Smooth muscle cell (in vitro differentiated cells): ENCODE results near the gene A1BG. TPM values are rescaled to one million over a fixed set of nuclear protein-coding genes. Genes with fewer than 3 reads are reported as not detected.

Experiments
- DNase-seq: peaks from one replicate; lab custom pipeline; 2025; ENCODE audit not compliant: unreplicated experiment; lab: John Stamatoyannopoulos, UW
- H2AFZ ChIP-seq: fragments of 200-600 bp; sonication (generic); 2 replicates; pipeline ENCODE4 v1.6.0; 2016; ENCODE audit warnings: antibody characterized with exemption, low read depth, mild to moderate bottlenecking
- H3F3A ChIP-seq: fragments of 200-600 bp; sonication (generic); 2 replicates; pipeline ENCODE4 v1.6.0; 2017; ENCODE audit warnings: antibody characterized with exemption, low read depth
- H3K27ac ChIP-seq: fragments of 200-600 bp; sonication (generic); 2 replicates; pipeline ENCODE4 v1.5.1; 2016; ENCODE audit warnings: low read depth, mild to moderate bottlenecking
- H3K27me3 ChIP-seq: fragments of 200-600 bp; sonication (generic); 2 replicates; pipeline ENCODE4 v1.6.1; 2016; ENCODE audit warnings: low read depth, mild to moderate bottlenecking
- H3K36me3 ChIP-seq: fragments of 200-600 bp; sonication (generic); 2 replicates; pipeline ENCODE4 v1.5.1; 2016; ENCODE audit warnings: low read depth
- H3K4me1 ChIP-seq: fragments of 200-600 bp; sonication (generic); 2 replicates; pipeline ENCODE4 v1.5.1; 2016; ENCODE audit warnings: low read depth
- H3K4me2 ChIP-seq: fragments of 200-600 bp; sonication (generic); 2 replicates; pipeline ENCODE4 v1.6.0; 2016; ENCODE audit warnings: mild to moderate bottlenecking
- H3K4me3 ChIP-seq: fragments of 200-600 bp; sonication (generic); 2 replicates; pipeline ENCODE4 v1.5.1; 2016; ENCODE audit warnings: mild to moderate bottlenecking
- H3K79me2 ChIP-seq: fragments of 200-600 bp; sonication (generic); 2 replicates; pipeline ENCODE4 v1.6.0; 2016; ENCODE audit warnings: low read depth, mild to moderate bottlenecking
- H3K9ac ChIP-seq: fragments of 200-600 bp; sonication (generic); 2 replicates; pipeline ENCODE4 v1.6.0; 2016; ENCODE audit warnings: low read depth
- H3K9me3 ChIP-seq: fragments of 200-600 bp; sonication (generic); replicated peaks from 2 replicates; pipeline ENCODE4 v1.5.1; 2016; ENCODE audit warnings: low read depth
- H4K20me1 ChIP-seq: fragments of 200-600 bp; sonication (generic); 2 replicates; pipeline ENCODE4 v1.6.0; 2016; ENCODE audit warnings: low read depth
- CTCF ChIP-seq: fragments of 200-600 bp; sonication (generic); IDR thresholded peaks from 2 replicates; pipeline ENCODE4 v1.5.1; 2017; ENCODE audit warnings: borderline replicate concordance, mild to moderate bottlenecking, antibody characterized with exemption; ENCODE audit not compliant: insufficient read depth, poor library complexity, severe bottlenecking
- WGBS: methylation state at CpG from one replicate; pipeline ENCODE4 v1.1.7; 2016; ENCODE audit warnings: low lambda C conversion rate; 5-methylcytosine and 5-hydroxymethylcytosine counted together
- polyA plus RNA-seq: library from polyadenylated mRNA; unstranded; fragments of >200 nt; fragmentation: Nextera tagmentation; extraction: Ambion mirVana; gene quantifications from 2 replicates; pipeline ENCODE4 v1.2.1, GENCODE V29; 2016
- total RNA-seq: library from RNA; depleted of rRNA; stranded (reverse); fragments of >200 nt; gene quantifications from 2 replicates; pipeline ENCODE4 v1.2.3, GENCODE V29; 2014

Gene A1BG
- total and polyA plus RNA-seq, 2 experiments from 2014 or later, result 77.8 to 133 TPM

GRCh38 chr19:58397533-58398037 is 44.3 kb upstream of the A1BG start:
- no peak for DNase-seq
- Histone ChIP-seq H3K9me3 (no peaks in the 10 kb centered on the region), H3K4me3 (no peak overlapping the region), H3K27ac (no peak overlapping the region), H3K27me3 (no peaks in the 10 kb centered on the region), H4K20me1 (peaks cover 25% of the 10 kb centered on the region), H3K4me2 (no peak overlapping the region), H3K9ac (no peak overlapping the region), H2AFZ (no peak overlapping the region), H3F3A (peaks cover 4% of the 10 kb centered on the region), H3K4me1 (peaks cover 13% of the 10 kb centered on the region), H3K79me2 (peaks cover 6% of the 10 kb centered on the region), H3K36me3 (no peaks in the 10 kb centered on the region)
- no peak for TF ChIP-seq CTCF
- 79% methylated on average over 7 of the region's 7 CpGs for WGBS

GRCh38 chr19:58396691-58397532 is 43.6 kb upstream of the A1BG start:
- peak overlapping the region; percentile 48 for H3K4me2 ChIP-seq
- TF ChIP-seq CTCF, result no peak

GRCh38 chr19:58395979-58396627 is 42.8 kb upstream of the A1BG start:
- WGBS, result 9% methylated on average over 28 of the region's 75 CpGs
- H3K4me3 ChIP-seq, result peak overlapping the region; percentile 44

More at GRCh38 chr19:58396691-58397532, 43.6 kb upstream of the A1BG start:
- no peak overlapping the region for H2AFZ ChIP-seq
- peaks cover 8% of the 10 kb centered on the region for H3K4me1 ChIP-seq
- DNase-seq, result no peak
- no peak overlapping the region for H3K27ac ChIP-seq
- H3K27me3 ChIP-seq, result no peaks in the 10 kb centered on the region
- H3K4me3 ChIP-seq, result no peak overlapping the region
- H3K36me3 ChIP-seq, result no peaks in the 10 kb centered on the region
- H3K9me3 ChIP-seq, result no peaks in the 10 kb centered on the region
- no peak overlapping the region for H3K9ac ChIP-seq
- WGBS, result 74% methylated on average over 42 of the region's 58 CpGs
- peaks cover 1% of the 10 kb centered on the region for H3K79me2 ChIP-seq
- peaks cover 31% of the 10 kb centered on the region for H4K20me1 ChIP-seq
- H3F3A ChIP-seq, result peaks cover 4% of the 10 kb centered on the region

More at GRCh38 chr19:58395979-58396627, 42.8 kb upstream of the A1BG start:
- no peaks in the 10 kb centered on the region for H3K9me3 ChIP-seq
- peak overlapping the region; percentile 87 for H3K4me2 ChIP-seq
- H3K79me2 ChIP-seq, result peaks cover 8% of the 10 kb centered on the region
- peaks cover 7% of the 10 kb centered on the region for H3K4me1 ChIP-seq
- no peaks in the 10 kb centered on the region for H3K36me3 ChIP-seq
- no peak for TF ChIP-seq CTCF
- H2AFZ ChIP-seq, result no peak overlapping the region
- no peaks in the 10 kb centered on the region for H3K27me3 ChIP-seq
- no peak overlapping the region for H3K27ac ChIP-seq
- H3F3A ChIP-seq, result peaks cover 4% of the 10 kb centered on the region
- no peak for DNase-seq
- H4K20me1 ChIP-seq, result peaks cover 39% of the 10 kb centered on the region
- H3K9ac ChIP-seq, result peak overlapping the region; percentile 43
